Naive thymus-derived CD8-positive, alpha-beta T cell (primary cell): ENCODE measurements around the gene RALY. TPM values are rescaled to one million over a fixed set of nuclear protein-coding genes. Genes with fewer than 3 reads are reported as not detected.

Source experiments
- ATAC-seq, 2 donors: fragments of 150-1000 bp; cut with Tn5 transposase in 1 of 2; sonication (Bioruptor Pico), chemical (Tn5 transposase) in 1 of 2; 1 replicate in 1 of 2; 2 replicates in 1 of 2; pipeline ENCODE4 v1.10.0; 2021; ENCODE audit warnings: mild to moderate bottlenecking in 2 of 2, moderate library complexity in 2 of 2
- POLR2A ChIA-PET: fragments of 350-600 bp; sonication (Branson Sonifier 250); formaldehyde crosslinking; loops from one replicate; lab custom pipeline; 2021; ENCODE audit warnings: antibody characterized with exemption; lab: Charles Lee
- DNase-seq, 10 donors: peaks; one replicate each; pipeline versions ENCODE4 v3.0.0 to v3.0.0-alpha.2; 2020 to 2022
- H3K27ac Mint-ChIP-seq, 10 donors: one replicate each; pipeline ENCODE4 v1.8.0; 2020 to 2022; ENCODE audit warnings: mild to moderate bottlenecking in 10 of 10, mixed read lengths in 10 of 10, moderate library complexity in 4 of 10, inconsistent platforms in 1 of 10
- H3K27me3 Mint-ChIP-seq, 5 donors: one replicate each; pipeline ENCODE4 v1.8.0; 2021 to 2022; ENCODE audit warnings: mixed read lengths in 5 of 5
- H3K36me3 Mint-ChIP-seq, 3 donors: one replicate each; pipeline ENCODE4 v1.8.0; 2020 to 2022; ENCODE audit warnings: mixed read lengths in 3 of 3, mild to moderate bottlenecking in 2 of 3, inconsistent platforms in 1 of 3
- H3K4me1 Mint-ChIP-seq, 4 donors: one replicate each; pipeline ENCODE4 v1.8.0; 2021 to 2022; ENCODE audit warnings: mixed read lengths in 4 of 4
- H3K4me3 Mint-ChIP-seq, 10 donors: one replicate each; pipeline ENCODE4 v1.8.0; 2020 to 2022; ENCODE audit warnings: mild to moderate bottlenecking in 10 of 10, mixed read lengths in 10 of 10, moderate library complexity in 6 of 10, inconsistent platforms in 1 of 10
- H3K9me3 Mint-ChIP-seq, 9 donors: one replicate each; pipeline ENCODE4 v1.8.0; 2020 to 2022; ENCODE audit warnings: mixed read lengths in 9 of 9, mild to moderate bottlenecking in 3 of 9, inconsistent platforms in 1 of 9, moderate library complexity in 1 of 9
- polyA plus RNA-seq, 3 donors: library from polyadenylated mRNA; unstranded; fragments of 300-500 nt; fragmentation: Illumina TruSeq; gene quantifications; one replicate each; pipeline ENCODE4 v1.2.3, GENCODE V29; 2021
- total RNA-seq, 8 experiments: library from RNA in 2 of 8; stranded (reverse) in 2 of 8; gene quantifications; one replicate each; pipeline ENCODE4 v1.2.3 and lab custom pipeline; 2021 to 2026

Gene RALY
- total RNA-seq, result 100 to 1,000 TPM; 105 to 112 TPM
- 100 to 1,000 TPM; 175 to 211 (median 181) TPM for polyA plus RNA-seq
- 107 to 137 (median 115) reads per million in 6 experiments for total RNA-seq (lab: John Stamatoyannopoulos, UW)

- Mint-ChIP-seq H3K4me1 (peaks cover 32 to 74% (median 71%) of the 10 kb centered on the region in 4 donors), H3K4me3 (peak within 1 kb of the TSS; percentile 96 to 100 (median 98)), H3K27ac (peak within 1 kb of the TSS; percentile 95 to 99 (median 99)), H3K27me3 (no peaks in the 10 kb centered on the region), H3K36me3 (peaks cover 0 to 12% (median 0%) of the 10 kb centered on the region in 3 donors), H3K9me3 (peaks cover 0 to 4% (median 0%) of the 10 kb centered on the region in 9 donors)
- POLR2A ChIA-PET, result interaction anchor here (0.6 to 3.4 kb wide), 29 partner anchors 9 to 1960 kb away, joined by 3 to 46 read pairs (median 4); partner anchors contain the start of genes ACTL10, CBFA2T2, CHMP4B and DYNLRB1
- peak in 9 of 10 donors; percentile 91 to 98 (median 93) for DNase-seq
- ATAC-seq, result peak; percentile 68 to 74
Measured at GRCh38 chr20:33993576-33994221, at the start of gene RALY. RALY (plus strand) TSS chr20:33993911; CDS start chr20:34072075, 78,164 bp downstream.

- peaks cover 3 to 25% (median 20%) of the 10 kb centered on the region in 9 donors for H3K9me3 Mint-ChIP-seq
- ATAC-seq, result no peak
- DNase-seq, result no peak
- H3K4me3 Mint-ChIP-seq, result no peak overlapping the region
- H3K36me3 Mint-ChIP-seq, result peaks cover 0 to 25% (median 8%) of the 10 kb centered on the region in 3 donors
- H3K27me3 Mint-ChIP-seq, result no peaks in the 10 kb centered on the region
- POLR2A ChIA-PET, result no interaction called here
- no peak overlapping the region for H3K27ac Mint-ChIP-seq
- H3K4me1 Mint-ChIP-seq, result no peaks in the 10 kb centered on the region
Measured at GRCh38 chr20:33944914-33945313, 48.8 kb upstream of the RALY start.

- ATAC-seq (no peak), DNase-seq (no peak)
- POLR2A ChIA-PET, result no interaction called here
- Mint-ChIP-seq H3K9me3 (peaks cover 3 to 29% (median 21%) of the 10 kb centered on the region in 9 donors), H3K4me3 (no peak overlapping the region), H3K36me3 (peaks cover 0 to 27% (median 8%) of the 10 kb centered on the region in 3 donors), H3K27me3 (peaks cover 0 to 3% (median 0%) of the 10 kb centered on the region in 5 donors), H3K27ac (no peak overlapping the region), H3K4me1 (no peaks in the 10 kb centered on the region)
Measured at GRCh38 chr20:33945391-33946081, 48.2 kb upstream of the RALY start.

GRCh38 chr20:33947709-33948295 lies 45.9 kb upstream of the RALY start:
- peak in 8 of 10 donors; percentile 2 to 37 (median 22) for DNase-seq
- H3K27me3 Mint-ChIP-seq, result peaks cover 0 to 15% (median 7%) of the 10 kb centered on the region in 5 donors
- H3K4me3 Mint-ChIP-seq, result no peak overlapping the region
- POLR2A ChIA-PET, result no interaction called here
- ATAC-seq, result peak in 1 of 2 donors; percentile 54
- H3K9me3 Mint-ChIP-seq, result peaks cover 3 to 38% (median 28%) of the 10 kb centered on the region in 9 donors
- H3K27ac Mint-ChIP-seq, result no peak overlapping the region
- H3K36me3 Mint-ChIP-seq, result peaks cover 0 to 35% (median 8%) of the 10 kb centered on the region in 3 donors
- H3K4me1 Mint-ChIP-seq, result no peaks in the 10 kb centered on the region

- no peaks in the 10 kb centered on the region for H3K4me1 Mint-ChIP-seq
- POLR2A ChIA-PET, result interaction anchor here (0.6 kb wide), 1 partner anchor 234 kb away, joined by 4 read pairs; no protein-coding TSS in a partner anchor
- no peak overlapping the region for H3K27ac Mint-ChIP-seq
- H3K4me3 Mint-ChIP-seq, result no peak overlapping the region
- no peak for ATAC-seq
- peaks cover 0 to 15% (median 7%) of the 10 kb centered on the region in 5 donors for H3K27me3 Mint-ChIP-seq
- H3K36me3 Mint-ChIP-seq, result peaks cover 0 to 35% (median 9%) of the 10 kb centered on the region in 3 donors
- DNase-seq, result no peak
- H3K9me3 Mint-ChIP-seq, result peaks cover 3 to 38% (median 28%) of the 10 kb centered on the region in 9 donors
Measured at GRCh38 chr20:33948480-33948879, 45.2 kb upstream of the RALY start.

- no peak for DNase-seq
- Mint-ChIP-seq H3K4me1 (no peaks in the 10 kb centered on the region), H3K27me3 (peaks cover 0 to 15% (median 8%) of the 10 kb centered on the region in 5 donors), H3K36me3 (peaks cover 0 to 35% (median 9%) of the 10 kb centered on the region in 3 donors), H3K4me3 (no peak overlapping the region), H3K27ac (peak overlapping the region in 2 of 10 donors; percentile 4 to 30), H3K9me3 (peaks cover 3 to 38% (median 28%) of the 10 kb centered on the region in 9 donors)
- ATAC-seq, result no peak
- POLR2A ChIA-PET, result no interaction called here
Measured at GRCh38 chr20:33951171-33951570, 42.5 kb upstream of the RALY start.

GRCh38 chr20:33954504-33954903 lies 39.2 kb upstream of the RALY start:
- Mint-ChIP-seq H3K9me3 (peaks cover 0 to 16% (median 9%) of the 10 kb centered on the region in 9 donors), H3K27ac (peak overlapping the region in 1 of 10 donors; percentile 53), H3K4me3 (no peak overlapping the region), H3K27me3 (peaks cover 0 to 15% (median 8%) of the 10 kb centered on the region in 5 donors), H3K4me1 (no peaks in the 10 kb centered on the region), H3K36me3 (peaks cover 0 to 13% (median 1%) of the 10 kb centered on the region in 3 donors)
- POLR2A ChIA-PET, result no interaction called here
- ATAC-seq, result no peak
- DNase-seq, result no peak

GRCh38 chr20:33963751-33964150 lies 30.0 kb upstream of the RALY start:
- H3K27me3 Mint-ChIP-seq, result peaks cover 0 to 2% (median 0%) of the 10 kb centered on the region in 5 donors
- no peak overlapping the region for H3K4me3 Mint-ChIP-seq
- POLR2A ChIA-PET, result no interaction called here
- H3K27ac Mint-ChIP-seq, result no peak overlapping the region
- DNase-seq, result no peak
- H3K4me1 Mint-ChIP-seq, result peaks cover 0 to 2% (median 0%) of the 10 kb centered on the region in 4 donors
- peaks cover 0 to 6% (median 0%) of the 10 kb centered on the region in 3 donors for H3K36me3 Mint-ChIP-seq
- H3K9me3 Mint-ChIP-seq, result peaks cover 0 to 3% (median 0%) of the 10 kb centered on the region in 9 donors
- ATAC-seq, result no peak

- peaks cover 0 to 2% (median 0%) of the 10 kb centered on the region in 5 donors for H3K27me3 Mint-ChIP-seq
- H3K27ac Mint-ChIP-seq, result no peak overlapping the region
- peaks cover 0 to 2% (median 0%) of the 10 kb centered on the region in 4 donors for H3K4me1 Mint-ChIP-seq
Measured at GRCh38 chr20:33964441-33964840, 29.3 kb upstream of the RALY start.

GRCh38 chr20:33967126-33967525 lies 26.6 kb upstream of the RALY start:
- Mint-ChIP-seq H3K9me3 (peaks cover 0 to 3% (median 0%) of the 10 kb centered on the region in 9 donors), H3K4me3 (no peak overlapping the region), H3K4me1 (peaks cover 0 to 2% (median 0%) of the 10 kb centered on the region in 4 donors), H3K27me3 (peaks cover 0 to 2% (median 0%) of the 10 kb centered on the region in 5 donors), H3K27ac (no peak overlapping the region), H3K36me3 (peaks cover 0 to 6% (median 0%) of the 10 kb centered on the region in 3 donors)
- DNase-seq (no peak), ATAC-seq (no peak)
- POLR2A ChIA-PET, result no interaction called here

More at GRCh38 chr20:33964441-33964840, 29.3 kb upstream of the RALY start:
- Mint-ChIP-seq H3K4me3 (no peak overlapping the region), H3K36me3 (peaks cover 0 to 6% (median 0%) of the 10 kb centered on the region in 3 donors), H3K9me3 (peaks cover 0 to 3% (median 0%) of the 10 kb centered on the region in 9 donors)
- DNase-seq (no peak), ATAC-seq (no peak)
- POLR2A ChIA-PET, result no interaction called here

GRCh38 chr20:33969563-33969962 lies 24.1 kb upstream of the RALY start:
- Mint-ChIP-seq H3K4me1 (peaks cover 0 to 2% (median 0%) of the 10 kb centered on the region in 4 donors), H3K9me3 (peaks cover 0 to 3% (median 0%) of the 10 kb centered on the region in 9 donors), H3K27ac (no peak overlapping the region), H3K36me3 (peaks cover 0 to 9% (median 0%) of the 10 kb centered on the region in 3 donors), H3K4me3 (no peak overlapping the region), H3K27me3 (peaks cover 0 to 2% (median 0%) of the 10 kb centered on the region in 5 donors)
- POLR2A ChIA-PET, result no interaction called here
- ATAC-seq (no peak), DNase-seq (no peak)

- ATAC-seq (no peak), DNase-seq (no peak)
- Mint-ChIP-seq H3K27me3 (peaks cover 0 to 2% (median 0%) of the 10 kb centered on the region in 5 donors), H3K27ac (no peak overlapping the region), H3K36me3 (peaks cover 0 to 9% (median 0%) of the 10 kb centered on the region in 3 donors), H3K4me3 (no peak overlapping the region), H3K9me3 (peaks cover 0 to 3% (median 0%) of the 10 kb centered on the region in 9 donors), H3K4me1 (peaks cover 0 to 2% (median 0%) of the 10 kb centered on the region in 4 donors)
- POLR2A ChIA-PET, result no interaction called here
Measured at GRCh38 chr20:33970229-33970628, 23.5 kb upstream of the RALY start.
